HT-29 (cell line): ENCODE results near the gene ATG9A. TPM values are rescaled to one million over a fixed set of nuclear protein-coding genes. Genes with fewer than 3 reads are reported as not detected.

Source experiments
- DNase-seq: peaks from one replicate; pipeline ENCODE4 v3.0.0-alpha.2; 2015; ENCODE audit warnings: low spot score
- total RNA-seq: library from RNA; depleted of rRNA; stranded (reverse); fragments of >200 nt; shearing (Covaris generic); gene quantifications from 2 replicates; pipeline ENCODE4 v1.2.3, GENCODE V29; 2014

ATG9A gene
- total RNA-seq, 1 experiment from 2014 or later = 107 TPM

DNA sequence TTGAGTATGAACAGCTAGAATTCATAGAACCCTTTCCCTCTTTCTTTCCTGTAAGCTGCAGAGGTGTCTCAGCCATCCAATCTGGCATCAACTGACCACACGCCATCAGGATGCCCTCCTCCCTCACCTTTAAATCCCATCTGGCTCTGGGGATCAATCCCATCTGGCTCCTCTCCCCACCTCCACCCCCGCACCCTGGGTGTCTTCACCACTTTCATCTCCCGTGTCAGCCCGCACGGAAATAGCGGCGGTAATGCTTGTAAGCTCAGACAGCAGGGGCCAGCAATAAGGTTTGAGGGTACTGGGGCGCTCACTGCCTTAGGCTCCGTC, 23.1 kb upstream of the ATG9A start:
- DNase-seq = no peak

GRCh38 chr2:219252084-219252483, 22.6 kb upstream of the ATG9A start:
- no peak for DNase-seq

GRCh38 chr2:219251656-219252055, 22.2 kb upstream of the ATG9A start:
- DNase-seq = no peak

DNA sequence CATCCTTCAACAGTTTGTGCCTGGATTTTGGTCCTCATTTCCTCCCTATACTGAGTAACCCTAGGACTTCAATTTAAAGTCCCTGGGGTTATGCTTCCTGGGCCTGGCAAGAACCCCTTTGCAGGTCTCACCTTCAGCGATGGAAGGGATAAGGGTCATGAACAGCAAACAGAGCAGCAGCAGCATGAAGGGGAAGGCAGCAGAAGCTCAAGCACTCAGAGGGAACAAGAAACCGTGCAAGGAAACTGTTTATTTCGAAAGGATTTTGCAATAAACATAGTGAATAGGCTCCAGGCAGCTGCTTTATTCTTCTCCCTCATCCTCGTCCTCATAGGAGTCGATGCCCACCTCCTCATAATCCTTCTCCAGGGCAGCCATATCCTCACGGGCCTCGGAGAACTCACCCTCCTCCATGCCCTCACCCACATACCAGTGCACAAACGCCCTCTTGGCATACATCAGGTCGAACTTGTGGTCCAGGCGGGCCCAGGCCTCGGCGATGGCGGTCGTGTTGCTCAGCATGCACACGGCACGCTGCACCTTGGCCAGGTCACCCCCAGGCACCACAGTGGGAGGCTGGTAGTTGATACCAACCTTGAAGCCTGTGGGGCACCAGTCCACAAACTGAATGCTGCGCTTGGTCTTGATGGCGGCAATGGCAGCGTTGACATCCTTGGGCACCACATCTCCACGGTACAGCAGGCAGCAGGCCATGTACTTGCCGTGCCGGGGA, 20.8 kb upstream of the ATG9A start:
- no peak for DNase-seq

- peak; percentile 89 for DNase-seq
Observed at GRCh38 chr2:219249203-219249980, 20.0 kb upstream of the ATG9A start.

DNA sequence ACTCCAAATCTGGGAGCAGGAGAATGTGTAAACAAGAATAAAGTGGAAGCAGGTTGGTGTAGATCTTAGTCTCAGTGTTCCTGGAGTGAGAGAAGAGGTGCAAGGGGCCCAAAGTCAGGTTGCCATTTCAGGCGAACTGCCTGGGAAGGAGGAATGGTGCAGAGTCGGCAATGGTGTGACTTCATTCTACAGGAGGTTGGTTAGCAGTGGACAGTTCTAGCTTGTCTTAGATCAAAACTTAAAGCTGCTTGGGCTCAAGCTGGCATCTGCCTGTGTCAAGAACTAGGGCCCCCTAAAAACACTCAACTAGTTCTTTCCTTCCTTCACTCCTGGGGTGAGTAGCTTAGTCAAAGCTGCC, 19.4 kb upstream of the ATG9A start:
- DNase-seq = no peak

GRCh38 chr2:219247678-219248642, 18.5 kb upstream of the ATG9A start:
- no peak for DNase-seq

DNA sequence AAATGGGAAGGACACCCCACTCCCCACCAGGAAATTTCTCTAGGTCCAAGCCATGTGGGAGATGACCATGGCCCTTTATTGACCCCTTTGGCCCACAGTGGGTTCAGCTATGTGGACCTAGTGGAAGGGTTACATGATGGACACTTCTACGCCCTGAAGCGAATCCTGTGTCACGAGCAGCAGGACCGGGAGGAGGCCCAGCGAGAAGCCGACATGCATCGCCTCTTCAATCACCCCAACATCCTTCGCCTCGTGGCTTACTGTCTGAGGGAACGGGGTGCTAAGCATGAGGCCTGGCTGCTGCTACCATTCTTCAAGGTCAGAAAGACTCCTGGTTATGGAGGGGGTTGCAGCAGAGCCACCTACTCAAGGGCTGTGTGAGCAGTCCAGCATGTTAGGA, 17.1 kb upstream of the ATG9A start:
- no peak for DNase-seq

DNA sequence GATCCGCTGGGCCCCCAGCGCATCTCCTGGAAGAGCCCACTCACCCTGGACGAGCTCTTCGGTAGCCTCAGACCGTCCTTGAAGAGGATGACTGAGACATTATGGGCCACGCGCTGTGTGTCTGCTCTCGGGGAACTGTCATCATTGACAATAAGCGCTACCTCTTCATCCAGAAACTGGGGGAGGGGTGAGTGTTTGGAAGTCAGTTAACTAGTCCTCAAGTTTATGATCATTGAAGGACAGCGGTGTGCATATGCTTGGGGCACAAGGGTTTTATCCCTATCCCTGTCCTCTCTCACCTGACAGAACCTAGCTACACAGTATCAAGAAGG, 16.4 kb upstream of the ATG9A start:
- DNase-seq = no peak

GRCh38 chr2:219245148-219245898, 15.9 kb upstream of the ATG9A start, which contains the start of the genes GLB1L and STK16:
Gene GLB1L, minus strand, starts transcription at chr2:219245444. Its CDS starts 1,871 bp downstream, at chr2:219243573.
Gene STK16, plus strand, starts transcription at chr2:219245479. Its CDS starts 521 bp downstream, at chr2:219246000.
- DNase-seq = peak; percentile 95

- DNase-seq = no peak
Observed at GRCh38 chr2:219244789-219245147, 15.3 kb upstream of the ATG9A start.

- no peak for DNase-seq
Observed at GRCh38 chr2:219243291-219243761, 13.9 kb upstream of the ATG9A start.

- no peak for DNase-seq
Observed at GRCh38 chr2:219234331-219234730, 4.9 kb upstream of the ATG9A start.

GRCh38 chr2:219230059-219230540, 664 bp upstream of the ATG9A start:
- peak; percentile 66 for DNase-seq

- no peak for DNase-seq
Observed at GRCh38 chr2:219228911-219229304, 528 bp downstream of the ATG9A start.

GRCh38 chr2:219228041-219228910, 1.2 kb downstream of the ATG9A start:
- no peak for DNase-seq

DNA sequence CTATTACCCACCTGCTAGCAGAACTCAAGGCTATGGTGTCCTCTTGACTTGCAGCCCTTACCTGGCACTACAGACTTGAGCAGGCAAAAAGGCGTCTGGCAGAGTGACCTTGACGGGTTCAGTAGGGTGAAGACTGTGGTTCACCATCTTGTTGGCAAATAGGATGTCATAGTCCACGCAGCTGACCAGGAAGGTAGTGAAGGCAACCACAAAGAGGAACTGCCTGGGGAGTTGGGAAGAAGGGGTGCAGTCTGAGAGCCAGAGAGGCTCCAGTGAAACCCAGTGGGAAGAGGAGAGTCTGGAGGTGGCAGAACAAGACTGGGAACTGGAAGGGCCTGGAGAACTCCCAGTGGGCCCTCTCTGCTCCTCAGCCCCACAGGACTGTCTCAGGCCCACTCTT, 4.1 kb downstream of the ATG9A start:
- DNase-seq = no peak

- no peak for DNase-seq
Observed at GRCh38 chr2:219223831-219224610, 5.4 kb downstream of the ATG9A start.

GRCh38 chr2:219221957-219222518, 7.4 kb downstream of the ATG9A start:
- DNase-seq = no peak
